Activated naive CD4-positive, alpha-beta T cell treated with anti-CD3 and anti-CD28 coated beads for 36 hours (primary cell): ENCODE results near the gene PPP2R2D. TPM values are rescaled to one million over a fixed set of nuclear protein-coding genes. Genes with fewer than 3 reads are reported as not detected.

ENCODE experiments used
- CTCF ChIA-PET: fragments of 350-600 bp; sonication (Branson Sonifier 250); formaldehyde crosslinking; loops from one replicate; lab custom pipeline; 2021; ENCODE audit warnings: antibody characterized with exemption; lab: Charles Lee
- DNase-seq: peaks from one replicate; pipeline ENCODE4 v3.0.0-alpha.2; 2020
- H3K27ac Mint-ChIP-seq: one replicate; pipeline ENCODE4 v1.8.0; 2021; ENCODE audit warnings: mild to moderate bottlenecking, mixed read lengths
- H3K27me3 Mint-ChIP-seq: one replicate; pipeline ENCODE4 v1.8.0; 2021; ENCODE audit warnings: low read depth, mixed read lengths
- H3K36me3 Mint-ChIP-seq: one replicate; pipeline ENCODE4 v1.8.0; 2021; ENCODE audit warnings: low read depth, mixed read lengths
- H3K4me1 Mint-ChIP-seq: one replicate; pipeline ENCODE4 v1.8.0; 2021; ENCODE audit warnings: low read depth, mixed read lengths
- H3K4me3 Mint-ChIP-seq: one replicate; pipeline ENCODE4 v1.8.0; 2021; ENCODE audit warnings: mild to moderate bottlenecking, moderate library complexity, mixed read lengths
- H3K9me3 Mint-ChIP-seq: one replicate; pipeline ENCODE4 v1.8.0; 2021; ENCODE audit warnings: mixed read lengths
- intact Hi-C: fragments of 100-400 bp; cut with micrococcal nuclease; formaldehyde crosslinking; loops from one replicate; pipeline ENCODE4 v1.15.1; 2023
- total RNA-seq, 2 experiments: library from RNA; stranded (reverse); gene quantifications; one replicate each; pipeline ENCODE4 v1.2.3, GENCODE V29; 2021

Gene PPP2R2D
- total RNA-seq, 2 experiments from 2014 or later = 31.5 to 34.7 TPM

DNA sequence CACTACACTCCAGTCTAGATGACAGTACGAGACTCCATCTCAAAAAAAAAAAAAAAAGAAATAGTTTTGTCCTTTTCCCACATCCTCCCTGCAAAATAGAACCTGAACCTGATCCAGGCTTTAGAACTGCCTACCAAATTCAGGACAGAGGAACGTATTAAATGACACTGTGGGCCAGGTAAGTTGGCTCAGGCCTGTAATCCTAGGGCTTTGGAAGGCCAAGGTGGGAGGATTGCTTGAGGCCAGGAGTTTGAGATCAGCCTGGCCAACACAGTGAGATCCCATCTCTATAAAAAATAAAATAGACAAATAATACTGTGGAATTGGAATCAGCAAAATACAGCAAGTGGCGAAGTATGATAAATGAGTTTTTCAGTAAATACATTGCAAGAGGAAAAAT is 90.9 kb downstream of the PPP2R2D start:
- no peak for DNase-seq
- Mint-ChIP-seq H3K27ac (no peak overlapping the region), H3K9me3 (peaks cover 2% of the 10 kb centered on the region), H3K4me3 (no peak overlapping the region), H3K36me3 (no peaks in the 10 kb centered on the region), H3K4me1 (no peaks in the 10 kb centered on the region), H3K27me3 (no peaks in the 10 kb centered on the region)
- CTCF ChIA-PET = interaction anchor here (0.6 kb wide), 1 partner anchor 57 kb away, joined by 5 read pairs; no protein-coding TSS in a partner anchor
- intact Hi-C loops = no loop called here

DNA sequence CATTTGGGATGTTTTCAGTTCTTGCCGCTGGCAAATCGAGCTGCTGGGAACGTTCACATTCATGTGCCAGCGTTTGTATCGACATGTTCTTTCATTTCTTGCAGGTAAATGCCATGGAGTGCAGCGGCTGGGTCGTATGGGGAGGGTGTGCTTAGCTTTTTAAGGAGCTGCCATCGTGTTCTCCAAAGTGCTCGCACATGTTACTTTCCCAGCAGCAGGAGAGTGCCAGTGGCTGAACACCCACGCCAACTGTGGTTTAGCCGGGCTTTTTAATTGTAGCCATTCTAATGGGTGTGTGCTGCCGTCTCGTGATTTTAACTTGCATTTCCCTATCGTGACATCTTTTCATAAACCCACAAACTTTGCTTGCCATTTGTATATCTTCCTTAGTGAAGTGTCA is 92.5 kb downstream of the PPP2R2D start:
- Mint-ChIP-seq H3K4me1 (no peaks in the 10 kb centered on the region), H3K4me3 (no peak overlapping the region), H3K27me3 (no peaks in the 10 kb centered on the region), H3K36me3 (no peaks in the 10 kb centered on the region), H3K27ac (no peak overlapping the region), H3K9me3 (no peaks in the 10 kb centered on the region)
- CTCF ChIA-PET = no interaction called here
- DNase-seq = no peak
- intact Hi-C loops = no loop called here

DNA sequence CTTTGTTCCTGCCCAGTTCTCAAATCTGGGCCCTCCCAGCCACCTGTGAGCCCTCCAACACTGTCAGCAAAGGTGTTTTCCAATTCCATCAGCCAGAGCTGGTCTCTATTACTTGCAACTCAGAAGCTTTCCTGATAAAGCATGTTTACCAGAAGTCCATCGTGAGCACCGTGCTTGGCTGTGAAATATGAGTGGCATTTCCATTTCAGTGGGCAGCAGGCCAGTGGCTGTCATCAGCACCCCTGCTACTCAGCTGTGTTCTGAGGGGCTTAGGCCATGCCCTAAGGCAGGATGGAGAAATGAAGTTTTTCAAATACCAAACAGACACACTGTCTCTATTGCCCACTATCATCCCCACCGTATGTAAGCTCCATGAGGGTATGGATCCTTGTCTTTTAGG is 93.6 kb downstream of the PPP2R2D start:
- no peak overlapping the region for H3K27ac Mint-ChIP-seq
- CTCF ChIA-PET = interaction anchor here (1.1 to 1.2 kb wide), 2 partner anchors 28 to 109 kb away, joined by 3 read pairs; no protein-coding TSS in a partner anchor
- no peaks in the 10 kb centered on the region for H3K27me3 Mint-ChIP-seq
- no peaks in the 10 kb centered on the region for H3K9me3 Mint-ChIP-seq
- H3K4me1 Mint-ChIP-seq = no peaks in the 10 kb centered on the region
- H3K4me3 Mint-ChIP-seq = no peak overlapping the region
- DNase-seq = no peak
- H3K36me3 Mint-ChIP-seq = no peaks in the 10 kb centered on the region
- intact Hi-C loops = no loop called here

- no peaks in the 10 kb centered on the region for H3K27me3 Mint-ChIP-seq
- DNase-seq = no peak
- no peak overlapping the region for H3K4me3 Mint-ChIP-seq
- H3K9me3 Mint-ChIP-seq = no peaks in the 10 kb centered on the region
- intact Hi-C loops = no loop called here
- H3K27ac Mint-ChIP-seq = no peak overlapping the region
- no peaks in the 10 kb centered on the region for H3K4me1 Mint-ChIP-seq
- no peaks in the 10 kb centered on the region for H3K36me3 Mint-ChIP-seq
- CTCF ChIA-PET = no interaction called here
These were observed 95.9 kb downstream of the PPP2R2D start for GRCh38 chr10:131996466-131997365.

DNA sequence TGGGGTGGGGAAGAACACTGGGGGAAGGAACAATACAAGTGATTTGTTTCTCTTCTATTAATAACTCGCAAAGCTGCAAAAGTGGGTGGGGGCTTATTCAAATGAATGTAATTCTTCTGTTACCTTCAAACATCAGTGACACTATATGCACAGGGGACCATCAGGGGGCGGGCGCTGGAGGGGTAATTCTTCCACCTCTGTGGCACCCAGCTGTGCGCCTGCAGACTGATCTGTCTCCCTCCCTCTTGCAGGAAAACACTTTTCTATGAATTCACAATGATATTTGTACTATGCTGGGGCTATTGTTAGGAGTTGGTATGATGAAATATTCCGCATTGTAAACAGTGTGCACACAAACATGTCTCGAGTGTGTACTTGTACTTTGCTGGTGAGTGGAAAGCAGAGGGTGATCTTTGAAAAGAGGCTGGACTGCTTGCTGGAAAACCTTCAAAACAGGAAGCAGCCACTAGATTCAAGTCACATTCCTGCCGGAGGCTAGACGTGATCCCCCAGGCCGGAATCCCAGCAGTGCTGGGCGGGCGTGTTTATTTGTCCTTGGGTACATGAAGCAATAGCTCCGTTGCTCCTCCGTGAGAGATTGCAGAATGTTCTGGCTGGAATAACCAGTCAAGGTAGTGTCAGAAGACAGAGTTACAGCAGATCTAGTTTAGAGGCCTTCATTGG is 96.7 kb downstream of the PPP2R2D start:
- H3K4me3 Mint-ChIP-seq = no peak overlapping the region
- no peak for DNase-seq
- H3K4me1 Mint-ChIP-seq = no peaks in the 10 kb centered on the region
- no peaks in the 10 kb centered on the region for H3K27me3 Mint-ChIP-seq
- CTCF ChIA-PET = interaction anchor here (1.1 kb wide), 1 partner anchor 112 kb away, joined by 4 read pairs; no protein-coding TSS in a partner anchor
- no peaks in the 10 kb centered on the region for H3K9me3 Mint-ChIP-seq
- no peaks in the 10 kb centered on the region for H3K36me3 Mint-ChIP-seq
- intact Hi-C loops = no loop called here
- no peak overlapping the region for H3K27ac Mint-ChIP-seq

- no peaks in the 10 kb centered on the region for H3K27me3 Mint-ChIP-seq
- no peaks in the 10 kb centered on the region for H3K4me1 Mint-ChIP-seq
- H3K27ac Mint-ChIP-seq = no peak overlapping the region
- H3K4me3 Mint-ChIP-seq = no peak overlapping the region
- intact Hi-C loops = no loop called here
- DNase-seq = no peak
- H3K36me3 Mint-ChIP-seq = no peaks in the 10 kb centered on the region
- CTCF ChIA-PET = interaction anchor here (1.1 to 4.3 kb wide), 2 partner anchors 25 to 112 kb away, joined by 4 to 20 read pairs; no protein-coding TSS in a partner anchor
- no peaks in the 10 kb centered on the region for H3K9me3 Mint-ChIP-seq
These were observed 97.4 kb downstream of the PPP2R2D start for GRCh38 chr10:131998050-131998844.

- Mint-ChIP-seq H3K36me3 (no peaks in the 10 kb centered on the region), H3K27me3 (no peaks in the 10 kb centered on the region), H3K9me3 (no peaks in the 10 kb centered on the region), H3K4me1 (no peaks in the 10 kb centered on the region), H3K4me3 (no peak overlapping the region), H3K27ac (no peak overlapping the region)
- intact Hi-C loops = no loop called here
- CTCF ChIA-PET = interaction anchor here (1.1 to 4.3 kb wide), 4 partner anchors 24 to 143 kb away, joined by 3 to 20 read pairs (median 5); no protein-coding TSS in a partner anchor
- no peak for DNase-seq
These were observed 98.3 kb downstream of the PPP2R2D start for GRCh38 chr10:131998845-131999681.

- no peaks in the 10 kb centered on the region for H3K9me3 Mint-ChIP-seq
- peaks cover 5% of the 10 kb centered on the region for H3K4me1 Mint-ChIP-seq
- H3K36me3 Mint-ChIP-seq = peaks cover 1% of the 10 kb centered on the region
- H3K27ac Mint-ChIP-seq = no peak overlapping the region
- CTCF ChIA-PET = interaction anchor here (2.5 to 4.3 kb wide), 2 partner anchors 21 to 115 kb away, joined by 6 to 20 read pairs; no protein-coding TSS in a partner anchor
- H3K4me3 Mint-ChIP-seq = no peak overlapping the region
- peak; percentile 20 for DNase-seq
- no peaks in the 10 kb centered on the region for H3K27me3 Mint-ChIP-seq
- intact Hi-C loops = no loop called here
These were observed 100.6 kb downstream of the PPP2R2D start for GRCh38 chr10:132001238-132001972.

- no peaks in the 10 kb centered on the region for H3K27me3 Mint-ChIP-seq
- no peak for DNase-seq
- CTCF ChIA-PET = interaction anchor here (4.3 kb wide), 1 partner anchor 21 kb away, joined by 20 read pairs; no protein-coding TSS in a partner anchor
- no peak overlapping the region for H3K27ac Mint-ChIP-seq
- H3K36me3 Mint-ChIP-seq = peaks cover 1% of the 10 kb centered on the region
- no peaks in the 10 kb centered on the region for H3K9me3 Mint-ChIP-seq
- no peak overlapping the region for H3K4me3 Mint-ChIP-seq
- H3K4me1 Mint-ChIP-seq = peaks cover 7% of the 10 kb centered on the region
- intact Hi-C loops = no loop called here
These were observed 101.2 kb downstream of the PPP2R2D start for GRCh38 chr10:132002004-132002403.

- H3K9me3 Mint-ChIP-seq = no peaks in the 10 kb centered on the region
- CTCF ChIA-PET = interaction anchor here (1.2 kb wide), 1 partner anchor 19 kb away, joined by 3 read pairs; no protein-coding TSS in a partner anchor
- intact Hi-C loops = no loop called here
- no peaks in the 10 kb centered on the region for H3K27me3 Mint-ChIP-seq
- no peak for DNase-seq
- no peak overlapping the region for H3K27ac Mint-ChIP-seq
- peaks cover 10% of the 10 kb centered on the region for H3K4me1 Mint-ChIP-seq
- H3K36me3 Mint-ChIP-seq = peaks cover 1% of the 10 kb centered on the region
- H3K4me3 Mint-ChIP-seq = no peak overlapping the region
These were observed 102.6 kb downstream of the PPP2R2D start for GRCh38 chr10:132003282-132003924.
